SU-DHL-6 (cell line): ENCODE data around the gene RPS6KC1.

ENCODE experiments used
- EZH2phosphoT487 ChIP-seq: fragments of 200-600 bp; sonication (generic), shearing (Covaris generic); conservative IDR thresholded peaks from 2 replicates; pipeline ENCODE4 v1.6.1; 2018; ENCODE audit warnings: mild to moderate bottlenecking, antibody characterized with exemption, low read length, moderate library complexity, mixed read lengths
- TF ChIP-seq, protein P1 (sequence below): fragments of 200-600 bp; sonication (generic); IDR thresholded peaks from one replicate; pipeline ENCODE4 v1.5.1; 2017; ENCODE audit warnings: antibody characterized with exemption, mild to moderate bottlenecking, low read length, moderate library complexity; ENCODE audit not compliant: insufficient read depth, poor library complexity, severe bottlenecking

DNA sequence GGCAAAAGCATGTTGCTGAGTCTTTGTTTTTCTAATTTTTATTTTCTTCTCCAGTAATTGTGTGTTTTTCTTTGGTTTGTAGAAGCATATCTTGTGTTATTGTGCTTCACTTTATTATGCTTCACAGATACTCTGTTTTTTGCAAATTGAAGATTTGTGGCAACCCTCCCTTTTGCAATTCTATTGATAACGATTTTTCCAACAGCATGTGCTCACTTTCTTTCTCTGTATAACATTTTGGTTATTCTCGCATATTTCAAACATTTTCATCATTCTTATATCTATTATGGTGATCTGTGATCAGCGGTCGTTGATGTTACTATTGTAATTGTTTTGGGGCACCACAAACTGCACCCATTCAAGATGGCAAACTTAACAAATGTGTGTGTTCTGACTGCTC, 31.6 kb upstream of the RPS6KC1 start:
- TF ChIP-seq, protein P1, sequence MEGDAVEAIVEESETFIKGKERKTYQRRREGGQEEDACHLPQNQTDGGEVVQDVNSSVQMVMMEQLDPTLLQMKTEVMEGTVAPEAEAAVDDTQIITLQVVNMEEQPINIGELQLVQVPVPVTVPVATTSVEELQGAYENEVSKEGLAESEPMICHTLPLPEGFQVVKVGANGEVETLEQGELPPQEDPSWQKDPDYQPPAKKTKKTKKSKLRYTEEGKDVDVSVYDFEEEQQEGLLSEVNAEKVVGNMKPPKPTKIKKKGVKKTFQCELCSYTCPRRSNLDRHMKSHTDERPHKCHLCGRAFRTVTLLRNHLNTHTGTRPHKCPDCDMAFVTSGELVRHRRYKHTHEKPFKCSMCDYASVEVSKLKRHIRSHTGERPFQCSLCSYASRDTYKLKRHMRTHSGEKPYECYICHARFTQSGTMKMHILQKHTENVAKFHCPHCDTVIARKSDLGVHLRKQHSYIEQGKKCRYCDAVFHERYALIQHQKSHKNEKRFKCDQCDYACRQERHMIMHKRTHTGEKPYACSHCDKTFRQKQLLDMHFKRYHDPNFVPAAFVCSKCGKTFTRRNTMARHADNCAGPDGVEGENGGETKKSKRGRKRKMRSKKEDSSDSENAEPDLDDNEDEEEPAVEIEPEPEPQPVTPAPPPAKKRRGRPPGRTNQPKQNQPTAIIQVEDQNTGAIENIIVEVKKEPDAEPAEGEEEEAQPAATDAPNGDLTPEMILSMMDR, result no peak
- TF ChIP-seq EZH2phosphoT487, result no peak
